ENCODE results near the gene ACTN1.

GRCh38 chr14:68936980-68937379 is 42.1 kb downstream of the ACTN1 start:
- TF ChIP-seq, protein P1, sequence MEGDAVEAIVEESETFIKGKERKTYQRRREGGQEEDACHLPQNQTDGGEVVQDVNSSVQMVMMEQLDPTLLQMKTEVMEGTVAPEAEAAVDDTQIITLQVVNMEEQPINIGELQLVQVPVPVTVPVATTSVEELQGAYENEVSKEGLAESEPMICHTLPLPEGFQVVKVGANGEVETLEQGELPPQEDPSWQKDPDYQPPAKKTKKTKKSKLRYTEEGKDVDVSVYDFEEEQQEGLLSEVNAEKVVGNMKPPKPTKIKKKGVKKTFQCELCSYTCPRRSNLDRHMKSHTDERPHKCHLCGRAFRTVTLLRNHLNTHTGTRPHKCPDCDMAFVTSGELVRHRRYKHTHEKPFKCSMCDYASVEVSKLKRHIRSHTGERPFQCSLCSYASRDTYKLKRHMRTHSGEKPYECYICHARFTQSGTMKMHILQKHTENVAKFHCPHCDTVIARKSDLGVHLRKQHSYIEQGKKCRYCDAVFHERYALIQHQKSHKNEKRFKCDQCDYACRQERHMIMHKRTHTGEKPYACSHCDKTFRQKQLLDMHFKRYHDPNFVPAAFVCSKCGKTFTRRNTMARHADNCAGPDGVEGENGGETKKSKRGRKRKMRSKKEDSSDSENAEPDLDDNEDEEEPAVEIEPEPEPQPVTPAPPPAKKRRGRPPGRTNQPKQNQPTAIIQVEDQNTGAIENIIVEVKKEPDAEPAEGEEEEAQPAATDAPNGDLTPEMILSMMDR (IDR thresholded peaks at IDR 0.05) = no peak
- TF ChIP-seq POLR2A (IDR thresholded peaks at IDR 0.05) (no peak), POLR2AphosphoS5 (IDR thresholded peaks at IDR 0.05) (no peak)

Measured in suprapubic skin (tissue), 4 donors.